Suppressor macrophage treated with lipopolysaccharide for 4 hours (primary cell): ENCODE results near the gene ATOSA.

Source experiments
- DNase-seq: peaks from one replicate; pipeline ENCODE4 v3.0.0-alpha.2; 2020

ATOSA gene

DNA sequence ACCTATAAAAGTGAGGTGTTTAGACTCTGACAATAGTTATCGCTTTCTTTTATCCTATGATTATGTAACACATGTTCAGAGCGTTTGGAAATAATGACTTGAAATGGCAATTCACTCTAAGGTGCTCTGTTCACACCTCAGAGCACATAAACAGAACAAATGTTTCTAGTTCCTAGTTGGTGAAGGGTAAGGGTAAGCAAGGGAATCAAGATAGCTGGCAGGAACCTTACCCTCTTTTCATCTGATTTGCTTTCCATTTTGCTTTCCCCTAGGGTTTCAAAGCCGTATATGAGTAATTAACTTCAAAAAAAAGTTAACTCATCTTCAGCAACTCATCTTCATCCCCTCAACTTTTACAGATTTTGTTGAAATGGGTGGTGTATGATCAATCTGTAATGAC is 2.3 kb upstream of the ATOSA start:
- DNase-seq: no peak

DNA sequence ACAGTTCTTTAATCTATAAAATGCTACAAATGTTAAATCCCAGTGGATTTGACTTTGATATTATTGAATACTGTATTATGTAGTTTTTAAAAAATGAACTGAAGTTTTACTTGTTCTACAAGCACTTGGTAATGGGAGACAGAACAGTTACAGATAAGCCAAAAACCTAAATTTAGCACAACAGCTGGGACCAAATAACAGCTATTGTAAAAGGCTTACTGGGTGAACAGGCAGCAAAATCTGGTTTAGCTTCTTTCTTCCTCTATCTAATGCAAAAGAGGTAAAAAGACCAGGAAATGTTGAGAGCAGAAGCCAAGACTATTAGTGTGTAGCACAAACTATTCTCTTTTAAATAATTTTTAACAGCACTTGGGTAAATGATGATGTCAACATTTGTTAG is 1.6 kb upstream of the ATOSA start:
- no peak for DNase-seq

DNA sequence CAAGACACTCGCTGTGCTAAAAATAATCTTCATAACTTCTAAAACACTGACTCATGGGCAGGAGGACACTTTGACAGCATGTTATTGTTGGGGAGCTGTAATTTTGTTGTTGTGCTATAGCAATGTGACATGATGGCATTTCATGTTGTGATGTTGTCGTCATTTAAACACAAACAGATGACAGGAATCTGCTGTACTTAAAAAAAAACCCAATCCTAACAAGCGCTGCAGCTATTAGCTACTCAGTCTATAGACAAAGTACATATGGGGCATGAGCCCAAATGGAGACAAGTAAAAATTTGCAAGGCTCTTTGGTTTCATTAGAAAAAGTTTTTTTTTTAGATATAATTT is 828 bp upstream of the ATOSA start:
- DNase-seq: no peak

DNA sequence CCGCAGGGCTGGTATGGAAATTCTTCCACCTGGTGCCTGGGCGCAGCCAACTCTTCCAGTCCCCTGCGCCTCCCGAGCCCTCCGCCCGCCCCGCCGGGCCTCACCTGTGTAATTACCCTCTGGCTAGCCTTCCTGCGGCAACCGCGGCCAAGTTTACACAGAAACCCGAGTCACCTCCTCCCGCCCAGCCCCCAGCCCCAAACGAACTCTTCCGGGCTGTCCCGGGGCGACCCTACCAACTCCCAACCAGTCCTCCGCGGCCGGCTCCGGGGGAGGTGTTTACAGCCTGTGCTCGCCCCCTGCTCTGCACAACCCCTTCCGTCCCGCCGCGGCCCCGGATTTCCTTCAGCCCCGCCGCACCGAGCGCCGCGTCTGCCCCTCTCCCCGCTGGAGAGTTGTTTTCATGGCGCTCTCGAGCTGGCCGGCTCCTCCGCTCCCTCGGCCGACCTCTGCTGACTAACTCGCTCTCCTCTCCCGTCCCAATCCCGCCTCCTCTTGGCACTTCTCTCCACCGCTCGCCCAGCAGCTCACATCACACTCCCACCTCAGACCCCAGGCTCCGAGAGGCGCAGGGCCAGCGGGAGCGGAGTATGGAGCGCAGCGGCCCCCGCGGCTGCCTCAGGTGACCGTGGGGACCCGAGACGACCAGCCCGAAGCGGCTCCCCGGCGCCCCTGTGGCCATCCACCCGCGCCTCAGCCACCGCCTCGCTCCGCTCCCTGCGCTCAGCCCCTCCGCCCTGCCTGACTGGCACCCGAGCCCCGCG is 538 bp downstream of the ATOSA start:
- DNase-seq: peak; percentile 62

- peak; percentile 42 for DNase-seq
Observed at GRCh38 chr15:52677593-52678467, 1.4 kb downstream of the ATOSA start.

DNA sequence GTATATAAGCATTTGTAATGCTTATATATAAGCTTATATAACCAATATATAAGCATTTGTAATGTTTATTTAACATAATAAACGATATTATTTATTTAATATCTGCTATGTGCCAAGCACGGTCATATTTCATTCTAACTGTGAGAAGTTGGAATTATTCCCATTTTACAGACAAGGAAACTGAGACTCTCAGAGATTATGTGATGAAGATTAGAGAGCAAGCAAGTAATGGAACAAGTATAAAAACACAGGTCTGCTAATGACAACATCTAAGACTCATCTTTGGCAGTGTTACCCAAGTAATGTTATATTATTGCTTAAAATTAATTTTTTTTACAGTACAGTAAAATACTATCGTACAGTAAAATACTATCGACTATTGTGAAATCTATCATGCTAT is 4.4 kb downstream of the ATOSA start:
- DNase-seq: no peak

DNA sequence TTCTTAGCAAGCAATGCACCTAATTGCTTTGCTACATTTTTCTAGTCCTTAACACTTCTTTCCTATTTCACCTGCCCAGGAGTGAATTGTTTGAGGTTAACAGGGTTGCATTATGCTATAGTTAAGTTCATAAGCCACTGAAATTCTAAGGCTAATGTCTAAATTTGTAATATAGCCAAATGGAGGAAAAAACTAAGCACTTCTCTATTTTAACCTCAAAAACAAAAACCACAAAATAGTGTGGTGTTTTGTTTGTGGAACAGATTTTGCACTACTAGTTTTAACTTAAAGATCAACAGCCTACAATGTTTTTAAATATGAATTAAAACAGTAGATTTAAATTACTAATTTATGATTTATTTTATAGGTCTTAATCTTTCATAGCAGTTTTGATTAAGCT is 5.5 kb downstream of the ATOSA start:
- no peak for DNase-seq

GRCh38 chr15:52673312-52673711 is 5.9 kb downstream of the ATOSA start:
- peak; percentile 6 for DNase-seq

- DNase-seq: no peak
Observed at GRCh38 chr15:52672661-52673060, 6.5 kb downstream of the ATOSA start.

DNA sequence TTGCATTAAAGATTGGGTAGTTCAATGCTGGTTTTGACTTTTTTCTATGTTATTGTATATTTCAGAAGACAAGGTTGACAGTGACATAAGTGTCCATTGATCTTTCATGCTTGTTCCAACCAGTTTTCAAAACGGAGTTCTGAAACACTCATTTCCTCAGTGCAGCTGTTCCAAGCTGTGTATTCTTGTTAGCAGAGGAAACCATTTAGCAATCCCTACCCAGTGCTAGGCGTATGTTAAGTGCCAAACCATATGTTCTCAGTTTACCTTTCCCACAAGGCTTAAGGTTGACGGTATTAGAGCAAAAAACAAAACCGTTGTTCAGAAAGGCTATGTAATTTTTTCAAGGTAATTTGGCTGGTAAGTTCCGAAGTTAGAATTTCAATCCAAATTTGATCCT is 9.1 kb downstream of the ATOSA start:
- no peak for DNase-seq

GRCh38 chr15:52668133-52668532 is 11.1 kb downstream of the ATOSA start:
- DNase-seq: no peak

- no peak for DNase-seq
Observed at GRCh38 chr15:52667597-52667996, 11.6 kb downstream of the ATOSA start.

GRCh38 chr15:52663536-52664294 is 15.5 kb downstream of the ATOSA start:
- DNase-seq: no peak

- DNase-seq: no peak
Observed at GRCh38 chr15:52661909-52662308, 17.3 kb downstream of the ATOSA start.

GRCh38 chr15:52660192-52660591 is 19.0 kb downstream of the ATOSA start:
- DNase-seq: no peak

- no peak for DNase-seq
Observed at GRCh38 chr15:52658955-52659354, 20.2 kb downstream of the ATOSA start.

DNA sequence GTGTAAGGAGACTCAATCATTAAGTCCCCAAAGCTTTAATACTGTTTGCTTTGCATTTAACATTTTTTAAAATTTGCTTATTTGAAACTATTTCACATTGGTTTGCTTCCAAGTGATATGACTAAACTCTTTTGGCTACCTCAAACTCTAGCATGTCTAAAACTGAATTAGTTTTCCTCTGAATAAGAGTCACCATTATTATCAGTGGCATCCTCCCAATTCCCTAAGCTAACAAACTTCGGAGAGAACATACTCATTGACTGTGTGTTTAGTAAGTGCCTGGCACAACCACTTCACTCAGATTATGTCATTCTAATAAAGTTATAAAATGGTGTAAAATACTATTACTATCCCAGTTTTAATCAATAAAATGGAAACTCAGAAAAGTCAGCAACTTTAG is 21.9 kb downstream of the ATOSA start:
- no peak for DNase-seq

- no peak for DNase-seq
Observed at GRCh38 chr15:52656412-52656811, 22.8 kb downstream of the ATOSA start.

GRCh38 chr15:52653431-52653964 is 25.7 kb downstream of the ATOSA start:
- no peak for DNase-seq

GRCh38 chr15:52652984-52653383 is 26.2 kb downstream of the ATOSA start:
- no peak for DNase-seq

DNA sequence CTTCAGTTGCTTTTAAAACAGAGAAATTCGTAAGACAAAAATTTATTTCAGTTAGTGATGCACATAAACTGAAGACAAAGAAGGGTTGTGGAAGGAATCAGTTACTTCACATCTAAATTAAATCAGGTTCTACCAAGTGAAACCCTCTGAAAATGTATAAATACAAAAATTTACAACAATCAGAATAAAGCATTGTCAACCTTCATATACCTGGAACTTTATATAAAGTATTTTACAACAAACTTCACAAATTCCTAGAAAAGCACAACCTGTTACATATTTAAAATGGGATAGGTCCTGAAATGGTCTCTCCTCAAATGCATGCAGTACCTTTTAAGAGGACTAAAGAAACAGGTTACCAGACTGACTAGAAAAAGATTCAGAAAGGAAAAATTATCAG is 26.9 kb downstream of the ATOSA start:
- DNase-seq: no peak

DNA sequence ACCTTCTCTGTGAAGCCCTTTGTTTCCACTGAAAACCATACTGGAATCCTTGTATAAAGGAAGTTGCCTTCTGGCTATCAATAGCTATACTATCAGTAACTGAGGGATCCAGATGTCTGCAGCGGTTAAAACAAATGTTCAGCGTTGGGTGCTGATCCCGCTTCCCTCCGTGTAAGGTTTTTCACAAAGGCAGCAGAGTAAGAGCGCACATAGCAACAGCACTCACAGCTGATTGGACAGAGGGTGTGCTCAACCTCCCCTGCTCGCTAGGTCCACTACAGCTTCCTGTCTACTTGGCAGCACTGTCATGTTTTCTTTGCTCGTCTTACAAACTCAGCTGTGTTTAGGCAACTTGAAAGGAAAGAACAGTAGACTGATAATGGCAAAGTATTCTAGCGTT is 27.3 kb downstream of the ATOSA start:
- peak; percentile 19 for DNase-seq

DNA sequence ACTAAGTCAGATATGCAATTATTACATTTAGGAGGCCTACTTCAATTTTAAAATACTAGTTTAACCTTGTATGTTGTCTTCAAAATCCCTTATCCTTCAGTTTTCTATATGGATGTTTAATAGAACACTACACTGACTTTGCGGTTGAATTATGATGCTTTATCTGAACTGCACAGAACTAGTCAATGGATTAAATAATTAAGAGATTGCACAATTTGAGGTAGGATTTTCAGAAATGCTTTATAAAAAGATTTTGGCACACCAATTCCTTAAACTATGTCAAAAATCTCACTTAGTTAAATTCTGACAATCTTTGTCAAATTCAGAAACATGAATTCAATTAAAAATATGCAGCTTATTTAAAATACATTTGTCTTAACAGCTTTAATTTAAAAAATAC is 28.1 kb downstream of the ATOSA start:
- DNase-seq: no peak
